ENCODE data around the gene CEBPB.
"Not testable (repeated sequence)": the region's sequence is repeated elsewhere in the genome, so short reads cannot be mapped to it uniquely, and the experiment has no call there.

CEBPB gene

DNA sequence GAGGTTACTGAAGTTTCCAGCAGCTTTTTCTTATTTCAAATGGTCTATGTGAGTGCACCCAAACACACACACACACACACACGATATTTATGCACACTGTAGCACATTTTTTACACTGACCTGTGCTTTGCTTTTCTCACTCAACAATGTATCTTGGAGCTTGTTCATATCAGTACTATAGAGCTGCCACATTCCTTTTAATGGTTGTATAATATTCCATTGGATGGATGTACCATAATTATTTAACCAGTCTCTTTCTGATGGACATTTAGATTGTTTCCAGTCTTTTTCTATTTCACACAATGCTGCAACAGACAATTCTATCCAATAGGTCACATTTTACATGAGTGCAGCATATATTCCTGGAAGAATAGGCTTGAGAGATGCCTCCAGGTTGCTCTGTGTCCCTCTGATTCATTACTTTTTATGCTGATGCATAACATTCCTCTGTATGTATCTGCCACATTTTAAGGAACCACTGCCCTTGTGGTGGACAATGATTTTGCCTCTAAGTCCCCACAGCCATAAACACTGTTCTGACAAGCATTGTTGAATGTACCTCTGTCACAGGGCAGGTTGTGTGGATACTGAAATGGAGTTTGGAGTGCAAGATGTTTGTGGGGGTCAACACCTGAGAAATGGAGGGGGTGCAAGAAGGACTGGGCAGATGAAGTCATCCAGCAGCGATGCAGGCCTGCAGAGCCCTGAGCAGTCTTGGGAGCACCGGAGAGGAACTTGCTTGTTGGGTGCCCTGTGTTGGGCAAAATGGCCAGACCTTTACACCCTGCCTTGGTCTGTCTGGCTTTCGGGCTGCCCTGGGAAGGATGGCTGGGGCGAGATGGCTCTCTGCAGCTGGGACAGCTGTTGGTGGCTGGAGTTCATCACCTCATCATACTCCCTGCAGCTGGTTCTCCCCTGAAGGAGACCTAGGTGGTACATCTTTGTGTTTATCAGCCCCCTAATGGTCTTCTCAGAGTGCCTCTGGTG, 13.6 kb downstream of the CEBPB start:
- Histone ChIP-seq H3K9me3 (ENCODE audit: control insufficient read depth in 1 of 2, low read length in 2 of 2) (peaks cover 0 to 5% of the 10 kb centered on the region in 2 donors), H3K36me3 (ENCODE audit: control insufficient read depth in 1 of 2, insufficient read depth in 2 of 2, low read length in 2 of 2) (peaks cover 0 to 3% of the 10 kb centered on the region in 2 donors), H3K27ac (ENCODE audit: low read length) (no peak overlapping the region), H3K4me1 (ENCODE audit: control insufficient read depth in 1 of 2, insufficient read depth in 2 of 2, low read length in 2 of 2) (no peaks in the 10 kb centered on the region), H3K27me3 (ENCODE audit: low read depth, low read length) (no peaks in the 10 kb centered on the region), H3K4me3 (ENCODE audit: low read depth in 1 of 2, low read length in 2 of 2) (no peak overlapping the region)

DNA sequence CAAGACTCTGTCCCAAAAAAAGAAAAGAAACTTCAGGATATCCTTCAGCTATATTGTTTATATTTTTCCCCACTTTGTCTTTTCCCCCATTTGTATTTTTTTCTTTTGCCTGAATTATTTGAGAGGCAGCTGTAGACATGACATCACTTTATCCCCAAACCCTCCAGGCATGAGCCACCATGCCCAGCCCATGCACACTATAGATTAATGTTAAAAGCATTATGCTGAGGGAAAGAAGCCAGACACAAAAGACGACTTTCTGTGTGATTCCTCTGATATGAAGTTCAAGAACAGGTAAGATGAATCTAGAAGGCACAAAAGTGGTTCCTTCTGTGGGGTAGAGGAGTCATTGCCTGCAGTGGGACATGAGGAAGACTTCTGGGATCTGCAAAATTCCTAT, 16.4 kb downstream of the CEBPB start:
- H3K4me3 ChIP-seq (ENCODE audit: low read depth in 1 of 2, low read length in 2 of 2) = no peak overlapping the region

DNA sequence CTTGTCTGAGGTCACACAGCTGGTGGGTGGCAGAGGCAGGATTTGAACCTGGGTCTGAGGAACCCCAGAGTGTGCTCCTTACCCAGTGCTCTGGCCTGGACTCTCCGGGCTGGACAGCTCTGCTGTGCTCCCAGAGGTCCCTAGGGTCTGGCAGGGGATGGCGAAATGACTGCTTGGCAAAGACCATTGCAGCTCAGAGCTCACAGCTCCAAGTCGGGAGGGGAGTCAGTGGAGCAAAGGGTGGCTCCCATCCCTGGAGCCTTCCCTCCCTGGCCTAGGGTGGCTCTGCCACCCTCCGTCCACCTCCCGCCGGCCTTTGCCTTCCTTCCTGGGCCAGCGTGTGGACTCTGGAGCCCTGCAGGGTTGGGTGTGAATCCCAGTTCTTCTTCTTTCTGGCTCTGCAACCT, 17.5 kb downstream of the CEBPB start:
- H3K27me3 ChIP-seq (ENCODE audit: low read depth, low read length) = no peaks in the 10 kb centered on the region
- no peak overlapping the region for H3K27ac ChIP-seq (ENCODE audit: low read length)
- no peaks in the 10 kb centered on the region for H3K4me1 ChIP-seq (ENCODE audit: control insufficient read depth in 1 of 2, insufficient read depth in 2 of 2, low read length in 2 of 2)
- no peaks in the 10 kb centered on the region for H3K36me3 ChIP-seq (ENCODE audit: control insufficient read depth in 1 of 2, insufficient read depth in 2 of 2, low read length in 2 of 2)
- no peak overlapping the region for H3K4me3 ChIP-seq (ENCODE audit: low read depth in 1 of 2, low read length in 2 of 2)
- no peaks in the 10 kb centered on the region for H3K9me3 ChIP-seq (ENCODE audit: control insufficient read depth in 1 of 2, low read length in 2 of 2)

More for the DNA sequence above, 16.4 kb downstream of the CEBPB start:
- Histone ChIP-seq H3K36me3 (ENCODE audit: control insufficient read depth in 1 of 2, insufficient read depth in 2 of 2, low read length in 2 of 2) (no peaks in the 10 kb centered on the region), H3K27me3 (ENCODE audit: low read depth, low read length) (no peaks in the 10 kb centered on the region), H3K4me1 (ENCODE audit: control insufficient read depth in 1 of 2, insufficient read depth in 2 of 2, low read length in 2 of 2) (no peaks in the 10 kb centered on the region), H3K9me3 (ENCODE audit: control insufficient read depth in 1 of 2, low read length in 2 of 2) (no peaks in the 10 kb centered on the region), H3K27ac (ENCODE audit: low read length) (no peak overlapping the region)

DNA sequence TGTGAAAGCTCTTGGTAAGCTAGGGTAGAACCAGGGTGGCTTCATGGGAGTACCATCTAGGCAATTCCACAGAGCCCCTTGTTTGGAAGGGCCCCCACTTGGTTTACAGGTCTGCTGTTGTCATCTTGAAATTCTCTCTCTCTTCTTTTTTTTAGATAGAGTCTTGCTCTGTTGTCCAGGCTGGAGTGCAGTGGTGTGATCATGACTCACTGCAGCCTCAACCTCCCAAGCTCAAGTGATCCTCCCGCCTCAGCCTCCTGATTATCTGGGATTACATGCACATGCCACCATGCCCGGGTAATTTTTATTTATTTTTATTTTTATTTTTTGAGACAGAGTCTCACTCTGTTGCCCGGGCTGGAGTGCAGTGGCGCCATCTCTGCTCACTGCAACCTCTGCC, 18.2 kb downstream of the CEBPB start:
- not testable (repeated sequence) for H3K27me3 ChIP-seq (ENCODE audit: low read depth, low read length); H3K9me3 ChIP-seq (ENCODE audit: control insufficient read depth in 1 of 2, low read length in 2 of 2); H3K36me3 ChIP-seq (ENCODE audit: control insufficient read depth in 1 of 2, insufficient read depth in 2 of 2, low read length in 2 of 2); H3K27ac ChIP-seq (ENCODE audit: low read length); H3K4me1 ChIP-seq (ENCODE audit: control insufficient read depth in 1 of 2, insufficient read depth in 2 of 2, low read length in 2 of 2); H3K4me3 ChIP-seq (ENCODE audit: low read depth in 1 of 2, low read length in 2 of 2)

DNA sequence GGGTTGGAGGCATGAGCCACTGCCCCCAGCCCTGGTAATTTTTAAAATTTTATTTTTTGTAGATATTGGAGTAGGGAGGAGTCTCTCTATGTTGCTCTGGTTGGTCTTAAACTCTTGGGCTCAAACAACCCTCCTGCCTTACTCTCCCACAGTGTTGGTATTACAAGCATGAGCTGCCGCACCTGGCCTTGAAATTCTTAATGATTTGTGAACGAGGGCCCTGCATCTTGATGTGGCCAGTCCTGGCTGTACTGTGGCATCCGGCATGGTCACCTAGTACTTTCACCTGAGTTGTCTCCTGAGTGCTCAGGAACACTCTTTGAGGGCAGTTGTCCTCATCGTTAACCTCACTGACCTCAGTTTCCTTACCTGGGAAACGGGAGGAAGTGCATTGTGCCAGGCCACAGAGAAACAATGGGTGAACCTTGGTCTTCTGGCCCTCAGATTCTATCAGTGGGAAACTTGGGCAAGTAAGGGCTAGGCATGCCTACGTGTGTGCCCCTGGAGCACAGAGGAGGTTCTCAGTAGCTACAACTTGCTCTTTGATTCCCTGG, 19.5 kb downstream of the CEBPB start:
- no peaks in the 10 kb centered on the region for H3K36me3 ChIP-seq (ENCODE audit: control insufficient read depth in 1 of 2, insufficient read depth in 2 of 2, low read length in 2 of 2)
- no peaks in the 10 kb centered on the region for H3K27me3 ChIP-seq (ENCODE audit: low read depth, low read length)
- no peak overlapping the region for H3K27ac ChIP-seq (ENCODE audit: low read length)
- no peak overlapping the region for H3K4me3 ChIP-seq (ENCODE audit: low read depth in 1 of 2, low read length in 2 of 2)
- H3K4me1 ChIP-seq (ENCODE audit: control insufficient read depth in 1 of 2, insufficient read depth in 2 of 2, low read length in 2 of 2) = no peaks in the 10 kb centered on the region
- no peaks in the 10 kb centered on the region for H3K9me3 ChIP-seq (ENCODE audit: control insufficient read depth in 1 of 2, low read length in 2 of 2)

DNA sequence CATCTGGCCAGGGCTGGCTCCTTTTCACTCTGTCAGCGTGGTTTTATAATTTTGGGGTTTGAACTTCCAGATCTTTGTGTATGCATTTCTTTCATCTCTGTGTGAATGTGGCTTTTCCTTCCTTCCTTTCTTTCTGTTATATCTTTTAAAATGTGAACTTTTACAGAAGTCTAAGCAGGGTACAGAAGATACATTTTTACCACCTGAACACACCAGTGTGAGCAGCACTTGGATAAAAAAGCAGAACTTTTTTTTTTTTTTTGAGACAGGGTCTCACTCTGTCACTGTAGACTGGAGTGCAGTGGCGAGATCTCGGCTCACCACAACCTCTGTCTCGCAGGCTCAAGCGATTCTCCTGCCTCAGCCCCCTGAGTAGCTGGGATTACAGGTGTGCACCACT, 20.5 kb downstream of the CEBPB start:
- Histone ChIP-seq H3K36me3 (ENCODE audit: control insufficient read depth in 1 of 2, insufficient read depth in 2 of 2, low read length in 2 of 2) (no peaks in the 10 kb centered on the region), H3K9me3 (ENCODE audit: control insufficient read depth in 1 of 2, low read length in 2 of 2) (no peaks in the 10 kb centered on the region), H3K27ac (ENCODE audit: low read length) (no peak overlapping the region), H3K4me3 (ENCODE audit: low read depth in 1 of 2, low read length in 2 of 2) (no peak overlapping the region), H3K27me3 (ENCODE audit: low read depth, low read length) (no peaks in the 10 kb centered on the region), H3K4me1 (ENCODE audit: control insufficient read depth in 1 of 2, insufficient read depth in 2 of 2, low read length in 2 of 2) (no peaks in the 10 kb centered on the region)

DNA sequence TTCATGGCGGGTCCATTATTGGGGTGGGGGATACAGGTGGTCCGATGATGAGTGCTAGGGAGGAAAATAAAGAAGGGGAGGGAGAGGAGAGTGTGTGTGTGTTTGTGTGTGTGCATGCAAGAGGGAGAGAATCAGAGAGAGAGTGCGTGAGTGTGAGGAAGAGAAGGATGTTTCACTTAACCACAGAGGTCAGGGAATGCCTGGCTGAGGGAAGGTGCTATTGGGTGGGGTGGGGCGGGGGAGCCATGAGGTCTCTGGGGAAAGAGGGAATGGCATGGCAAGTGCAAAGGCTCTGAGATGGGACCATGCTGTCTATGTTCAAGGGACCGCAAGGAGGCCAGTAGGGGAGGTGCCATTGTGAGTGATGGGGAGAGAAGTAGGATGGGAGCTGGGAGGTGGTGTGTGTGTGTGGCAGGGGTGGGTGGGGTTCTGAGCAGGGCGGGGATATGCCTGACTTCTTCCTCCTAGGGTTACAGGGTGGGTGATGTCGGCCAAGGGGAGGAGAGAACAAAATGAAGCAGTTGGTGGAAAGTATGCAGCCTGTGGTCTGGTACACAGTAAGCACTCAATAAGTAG, 23.0 kb downstream of the CEBPB start:
- Histone ChIP-seq H3K4me3 (ENCODE audit: low read depth in 1 of 2, low read length in 2 of 2) (no peak overlapping the region), H3K9me3 (ENCODE audit: control insufficient read depth in 1 of 2, low read length in 2 of 2) (no peaks in the 10 kb centered on the region), H3K27ac (ENCODE audit: low read length) (no peak overlapping the region), H3K4me1 (ENCODE audit: control insufficient read depth in 1 of 2, insufficient read depth in 2 of 2, low read length in 2 of 2) (no peaks in the 10 kb centered on the region), H3K27me3 (ENCODE audit: low read depth, low read length) (no peaks in the 10 kb centered on the region), H3K36me3 (ENCODE audit: control insufficient read depth in 1 of 2, insufficient read depth in 2 of 2, low read length in 2 of 2) (no peaks in the 10 kb centered on the region)

DNA sequence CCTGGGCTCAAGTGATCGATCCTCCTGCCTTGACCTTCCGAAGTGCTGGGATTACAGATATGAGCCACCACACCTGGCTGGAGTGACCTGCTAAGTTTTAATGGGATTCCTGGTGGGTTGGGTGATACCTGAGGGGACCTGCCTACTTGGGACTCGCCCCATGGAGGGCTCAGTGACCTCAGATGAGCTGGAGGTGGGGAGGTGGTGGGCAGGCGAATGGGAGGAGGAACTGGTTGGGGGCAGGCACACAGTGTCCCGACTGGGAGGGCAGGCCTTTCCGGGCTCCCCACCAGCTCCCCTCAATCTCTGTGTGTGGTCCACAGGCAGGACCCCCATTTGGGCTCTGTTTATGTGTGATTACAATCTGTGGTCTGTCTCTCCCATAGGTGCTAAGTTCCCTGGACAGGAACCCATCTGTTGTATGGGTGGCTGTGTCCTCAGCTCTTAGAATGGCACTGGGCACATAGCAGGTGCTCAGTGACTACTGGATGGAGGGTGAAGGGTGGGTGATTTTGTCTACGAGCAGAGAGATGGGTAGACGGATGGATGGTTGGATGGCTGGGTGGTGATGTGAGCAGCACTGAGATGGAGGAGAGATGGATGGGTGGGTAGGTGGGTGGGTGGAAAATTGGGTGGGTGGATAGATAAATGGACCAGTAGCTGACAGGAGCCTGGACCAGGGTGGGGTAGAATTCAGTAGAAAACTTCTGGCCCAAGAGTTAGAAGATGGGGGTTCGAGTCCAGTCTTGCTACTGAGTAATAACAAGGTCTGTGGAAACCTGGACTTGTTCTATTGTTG, 23.8 kb downstream of the CEBPB start:
- no peak overlapping the region for H3K4me3 ChIP-seq (ENCODE audit: low read depth in 1 of 2, low read length in 2 of 2)
- no peaks in the 10 kb centered on the region for H3K27me3 ChIP-seq (ENCODE audit: low read depth, low read length)
- H3K4me1 ChIP-seq (ENCODE audit: control insufficient read depth in 1 of 2, insufficient read depth in 2 of 2, low read length in 2 of 2) = no peaks in the 10 kb centered on the region
- no peaks in the 10 kb centered on the region for H3K36me3 ChIP-seq (ENCODE audit: control insufficient read depth in 1 of 2, insufficient read depth in 2 of 2, low read length in 2 of 2)
- no peak overlapping the region for H3K27ac ChIP-seq (ENCODE audit: low read length)
- H3K9me3 ChIP-seq (ENCODE audit: control insufficient read depth in 1 of 2, low read length in 2 of 2) = no peaks in the 10 kb centered on the region

DNA sequence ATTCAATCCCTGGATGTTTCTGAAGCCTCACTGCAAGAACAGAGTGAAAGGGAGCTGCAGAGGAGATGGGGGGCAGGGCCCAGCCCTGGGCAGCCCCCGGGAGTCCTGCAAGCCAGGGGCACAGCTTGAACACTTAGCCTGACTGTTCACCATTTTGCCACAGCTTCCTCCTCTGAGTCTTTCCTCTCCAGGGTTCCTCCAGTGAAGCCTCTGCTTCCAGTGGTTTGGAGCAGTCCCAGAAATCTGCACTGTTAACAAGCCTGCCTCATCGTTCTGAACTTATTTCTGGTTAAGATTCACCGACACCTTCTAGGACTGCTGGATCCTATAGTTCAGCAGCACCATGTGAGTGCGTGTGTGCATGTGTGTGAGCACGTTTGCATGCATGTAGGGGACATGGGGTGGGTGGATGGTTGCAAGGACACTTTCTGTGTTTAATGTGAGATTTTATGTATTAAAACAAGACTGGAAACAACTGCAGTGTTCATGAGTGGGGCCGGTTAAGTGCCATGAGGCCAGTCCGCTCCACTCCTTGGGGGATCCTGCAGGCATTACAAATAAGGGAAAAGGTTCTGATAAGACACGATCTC, 24.6 kb downstream of the CEBPB start:
- Histone ChIP-seq H3K27me3 (ENCODE audit: low read depth, low read length) (no peaks in the 10 kb centered on the region), H3K36me3 (ENCODE audit: control insufficient read depth in 1 of 2, insufficient read depth in 2 of 2, low read length in 2 of 2) (no peaks in the 10 kb centered on the region), H3K4me3 (ENCODE audit: low read depth in 1 of 2, low read length in 2 of 2) (no peak overlapping the region), H3K4me1 (ENCODE audit: control insufficient read depth in 1 of 2, insufficient read depth in 2 of 2, low read length in 2 of 2) (no peaks in the 10 kb centered on the region), H3K27ac (ENCODE audit: low read length) (no peak overlapping the region), H3K9me3 (ENCODE audit: control insufficient read depth in 1 of 2, low read length in 2 of 2) (no peaks in the 10 kb centered on the region)

DNA sequence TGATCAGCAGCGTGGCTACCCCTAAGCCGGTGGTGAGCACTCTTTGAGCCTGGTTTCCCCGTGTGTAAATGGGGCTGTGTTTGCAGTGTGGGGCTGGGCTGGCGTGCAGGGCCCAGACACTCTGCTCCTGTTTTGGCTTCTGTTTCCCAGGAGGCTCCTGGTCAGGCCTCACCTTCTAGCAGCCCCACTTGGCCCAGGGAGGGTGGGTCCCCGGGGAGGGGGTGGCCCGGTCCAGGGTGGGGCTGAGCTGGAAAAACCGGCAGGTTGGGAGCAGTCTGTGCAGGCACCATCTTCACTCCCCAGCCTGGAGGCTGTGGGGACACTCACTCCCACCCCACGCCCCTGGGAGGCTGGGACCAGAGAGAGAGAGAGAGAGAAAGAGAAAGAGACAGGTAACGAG, 25.3 kb downstream of the CEBPB start:
- no peak overlapping the region for H3K27ac ChIP-seq (ENCODE audit: low read length)
- no peak overlapping the region for H3K4me3 ChIP-seq (ENCODE audit: low read depth in 1 of 2, low read length in 2 of 2)
- H3K27me3 ChIP-seq (ENCODE audit: low read depth, low read length) = no peaks in the 10 kb centered on the region
- H3K9me3 ChIP-seq (ENCODE audit: control insufficient read depth in 1 of 2, low read length in 2 of 2) = no peaks in the 10 kb centered on the region
- no peaks in the 10 kb centered on the region for H3K4me1 ChIP-seq (ENCODE audit: control insufficient read depth in 1 of 2, insufficient read depth in 2 of 2, low read length in 2 of 2)
- H3K36me3 ChIP-seq (ENCODE audit: control insufficient read depth in 1 of 2, insufficient read depth in 2 of 2, low read length in 2 of 2) = no peaks in the 10 kb centered on the region

Measured in muscle layer of duodenum (tissue), 2 donors.